Tibial nerve (tissue), 4 donors: ENCODE results near the gene ZC3H6. TPM values are rescaled to one million over a fixed set of nuclear protein-coding genes. Genes with fewer than 3 reads are reported as not detected.

Experiments used
- DNase-seq, 2 donors: peaks; one replicate each; pipeline ENCODE4 v3.0.0-alpha.2; 2019; ENCODE audit warnings: low spot score in 2 of 2
- H3K27ac ChIP-seq, 4 donors: fragments of 200-600 bp; sonication (generic) in 3 of 4; one replicate each; pipeline ENCODE4 v1.5.1; 2017 to 2019; ENCODE audit warnings: mild to moderate bottlenecking in 1 of 4
- H3K27me3 ChIP-seq, 2 donors: fragments of 200-600 bp; sonication (generic) in 1 of 2; one replicate each; pipeline versions ENCODE4 v1.5.1 to v1.6.0; 2017 to 2019
- H3K36me3 ChIP-seq, 3 donors: fragments of 200-600 bp; sonication (generic); one replicate each; pipeline ENCODE4 v1.5.1; 2018 to 2019
- H3K4me1 ChIP-seq, 4 donors: fragments of 200-600 bp; sonication (generic) in 3 of 4; one replicate each; pipeline ENCODE4 v1.5.1; 2017 to 2019
- H3K4me3 ChIP-seq, 4 donors: fragments of 200-600 bp; sonication (generic) in 3 of 4; one replicate each; pipeline ENCODE4 v1.5.1; 2017 to 2019; ENCODE audit warnings: mild to moderate bottlenecking in 1 of 4, moderate library complexity in 1 of 4
- H3K9me3 ChIP-seq, 4 donors: fragments of 200-600 bp; sonication (generic) in 3 of 4; one replicate each; pipeline ENCODE4 v1.5.1; 2017 to 2019
- CTCF ChIP-seq, 5 experiments: fragments of 200-600 bp in 3 of 5; fragments of 450-650 bp in 2 of 5; sonication (generic) in 3 of 5; IDR thresholded peaks; one replicate each; pipeline ENCODE4 v1.5.1; 2016 to 2019; ENCODE audit warnings: antibody characterized with exemption in 5 of 5, mild to moderate bottlenecking in 3 of 5, moderate library complexity in 2 of 5
- EP300 ChIP-seq, 2 donors: sonication (generic); formaldehyde crosslinking; IDR thresholded peaks; one replicate each; pipeline ENCODE4 v1.6.1; 2017; ENCODE audit warnings: antibody characterized with exemption in 2 of 2, mild to moderate bottlenecking in 1 of 2
- POLR2A ChIP-seq, 2 donors: fragments of 450-650 bp; IDR thresholded peaks; one replicate each; pipeline ENCODE4 v1.6.1; 2017; ENCODE audit warnings: antibody characterized with exemption in 2 of 2, mild to moderate bottlenecking in 2 of 2, moderate library complexity in 2 of 2
- WGBS, 2 donors: methylation state at CpG; one replicate each; pipeline ENCODE4 v1.1.5; 2018; 5-methylcytosine and 5-hydroxymethylcytosine counted together
- total RNA-seq, 4 donors: library from RNA; depleted of rRNA; stranded (reverse); fragments of >200 nt; gene quantifications; one replicate each; pipeline ENCODE4 v1.1.0, GENCODE V29; 2016

Gene ZC3H6
- 10 to 100 TPM; 12.0 to 19.9 (median 15.3) TPM for total RNA-seq

GRCh38 chr2:112275311-112275886 lies at the start of gene ZC3H6:
ZC3H6 (plus strand) TSS chr2:112275597; CDS start chr2:112275995, 398 bp downstream.
- peaks cover 0 to 30% (median 2%) of the 10 kb centered on the region in 4 donors for H3K4me1 ChIP-seq
- TF ChIP-seq POLR2A (IDR thresholded peaks at IDR 0.05) (peak; percentile 94 to 96), EP300 (IDR thresholded peaks at IDR 0.05) (peak; percentile 17 to 99), CTCF (IDR thresholded peaks at IDR 0.05) (peak in 3 of 5 experiments; percentile 5 to 76 (median 72))
- H3K9me3 ChIP-seq, result no peaks in the 10 kb centered on the region
- H3K27me3 ChIP-seq, result no peaks in the 10 kb centered on the region
- peak within 1 kb of the TSS; percentile 72 to 99 (median 93) for H3K4me3 ChIP-seq
- WGBS, 2 donors, result 0 to 2% methylated on average over 17 to 28 of the region's 60 CpGs
- peak within 1 kb of the TSS; percentile 98 to 100 (median 100) for H3K27ac ChIP-seq
- no peaks in the 10 kb centered on the region for H3K36me3 ChIP-seq
- peak; percentile 98 for DNase-seq

- Histone ChIP-seq H3K27ac (no peak overlapping the region), H3K9me3 (no peaks in the 10 kb centered on the region), H3K36me3 (peaks cover 0 to 48% (median 0%) of the 10 kb centered on the region in 3 donors), H3K4me1 (no peaks in the 10 kb centered on the region), H3K4me3 (no peak overlapping the region), H3K27me3 (no peaks in the 10 kb centered on the region)
- DNase-seq, result no peak
- TF ChIP-seq EP300 (IDR thresholded peaks at IDR 0.05), result no peak
- TF ChIP-seq POLR2A (IDR thresholded peaks at IDR 0.05), result no peak
- TF ChIP-seq CTCF (IDR thresholded peaks at IDR 0.05), result no peak
These were observed 46.0 kb upstream of the ZC3H6 start for GRCh38 chr2:112229348-112229747.

GRCh38 chr2:112230371-112230770 lies 45.0 kb upstream of the ZC3H6 start:
- 95 to 97% methylated on average over 3 of the region's 3 CpGs for WGBS, 2 donors
- Histone ChIP-seq H3K36me3 (peaks cover 0 to 42% (median 0%) of the 10 kb centered on the region in 3 donors), H3K27me3 (no peaks in the 10 kb centered on the region), H3K4me1 (no peaks in the 10 kb centered on the region), H3K4me3 (no peak overlapping the region), H3K9me3 (no peaks in the 10 kb centered on the region), H3K27ac (no peak overlapping the region)
- no peak for DNase-seq
- no peak for TF ChIP-seq POLR2A (IDR thresholded peaks at IDR 0.05)
- TF ChIP-seq CTCF (IDR thresholded peaks at IDR 0.05), result no peak
- TF ChIP-seq EP300 (IDR thresholded peaks at IDR 0.05), result no peak

GRCh38 chr2:112239862-112240261 lies 35.5 kb upstream of the ZC3H6 start:
- DNase-seq, result no peak
- H3K4me3 ChIP-seq, result no peak overlapping the region
- TF ChIP-seq EP300 (IDR thresholded peaks at IDR 0.05) (no peak), CTCF (IDR thresholded peaks at IDR 0.05) (no peak)
- H3K36me3 ChIP-seq, result peaks cover 0 to 22% (median 0%) of the 10 kb centered on the region in 3 donors
- H3K27me3 ChIP-seq, result no peaks in the 10 kb centered on the region
- no peaks in the 10 kb centered on the region for H3K9me3 ChIP-seq
- H3K27ac ChIP-seq, result no peak overlapping the region
- H3K4me1 ChIP-seq, result no peaks in the 10 kb centered on the region
- 94 to 100% methylated on average over 1 of the region's 1 CpG for WGBS, 2 donors

GRCh38 chr2:112242384-112242783 lies 33.0 kb upstream of the ZC3H6 start:
- no peak overlapping the region for H3K27ac ChIP-seq
- H3K27me3 ChIP-seq, result no peaks in the 10 kb centered on the region
- H3K36me3 ChIP-seq, result peaks cover 0 to 31% (median 4%) of the 10 kb centered on the region in 3 donors
- no peaks in the 10 kb centered on the region for H3K4me1 ChIP-seq
- 54 to 62% methylated on average over 3 of the region's 3 CpGs for WGBS, 2 donors
- TF ChIP-seq EP300 (IDR thresholded peaks at IDR 0.05) (no peak), CTCF (IDR thresholded peaks at IDR 0.05) (no peak), POLR2A (IDR thresholded peaks at IDR 0.05) (no peak)
- H3K9me3 ChIP-seq, result no peaks in the 10 kb centered on the region
- DNase-seq, result no peak
- H3K4me3 ChIP-seq, result no peak overlapping the region
